Stimulated activated naive CD4-positive, alpha-beta T cell treated with Interleukin-2 at 50 U/mL for 16 hours (primary cell): ENCODE measurements around the gene OR10K2.

Experiments used
- DNase-seq: peaks from one replicate; lab custom pipeline; 2025; lab: John Stamatoyannopoulos, UW

OR10K2 gene

DNA sequence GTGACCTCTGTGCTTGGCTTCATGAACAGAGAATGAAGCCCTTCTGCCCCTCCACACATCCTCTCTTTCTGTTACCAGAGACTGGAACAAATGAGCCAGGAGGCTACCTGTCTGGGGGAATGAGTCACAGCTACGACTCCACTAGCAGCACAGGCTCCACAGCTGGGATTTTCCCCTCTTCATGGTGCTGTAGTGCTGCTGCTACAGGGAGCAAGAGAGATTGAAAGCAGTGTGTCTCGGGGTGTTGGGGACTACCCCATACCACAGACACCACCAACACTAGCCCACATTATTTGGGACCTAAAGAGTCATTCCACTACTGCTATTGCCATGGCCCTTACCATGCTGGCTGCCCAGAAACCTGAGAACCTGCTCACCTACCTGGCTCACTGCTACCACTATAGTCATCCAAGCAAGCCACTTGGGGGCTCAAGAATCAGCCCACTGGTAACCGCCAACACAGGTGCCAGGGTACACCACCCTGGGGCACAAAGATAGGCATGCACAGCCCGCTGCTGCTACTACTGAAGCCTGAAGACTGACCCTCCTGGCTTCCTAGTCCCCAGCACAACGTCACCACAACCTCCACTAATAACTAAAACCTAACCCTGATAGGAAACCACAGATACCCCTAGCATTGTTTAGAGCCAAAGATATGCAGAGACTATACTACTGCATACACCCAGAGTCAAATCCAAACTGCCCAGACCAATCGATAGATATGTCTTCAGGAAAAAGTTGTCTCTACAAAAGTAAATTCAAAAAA is 54.7 kb downstream of the OR10K2 start:
- DNase-seq, result no peak
